H7 (cell line): Measurements from ENCODE around the gene ARHGEF7. TPM values are rescaled to one million over a fixed set of nuclear protein-coding genes. Genes with fewer than 3 reads are reported as not detected.

Experiments
- DNase-seq: peaks from one replicate; pipeline ENCODE4 v3.0.0; 2012
- H3K27me3 ChIP-seq: 2 replicates; pipeline ENCODE4 v1.6.0; 2011; ENCODE audit warnings: mild to moderate bottlenecking, low read length; ENCODE audit not compliant: control insufficient read depth, insufficient read depth
- H3K36me3 ChIP-seq: replicated peaks from 2 replicates; pipeline ENCODE4 v1.5.1; 2011; ENCODE audit warnings: low read length; ENCODE audit not compliant: control insufficient read depth, insufficient read depth
- H3K4me3 ChIP-seq: 2 replicates; pipeline ENCODE4 v1.5.1; 2011; ENCODE audit warnings: low read depth, mild to moderate bottlenecking, control low read depth, low read length, moderate library complexity; ENCODE audit not compliant: insufficient read depth
- total RNA-seq: library from RNA; depleted of rRNA; stranded (reverse); fragments of >200 nt; shearing (Covaris generic); gene quantifications from 2 replicates; pipeline ENCODE4 v1.2.3, GENCODE V29; 2014

The ARHGEF7 gene
- total RNA-seq, 1 experiment from 2014 or later: 20.8 TPM

DNA sequence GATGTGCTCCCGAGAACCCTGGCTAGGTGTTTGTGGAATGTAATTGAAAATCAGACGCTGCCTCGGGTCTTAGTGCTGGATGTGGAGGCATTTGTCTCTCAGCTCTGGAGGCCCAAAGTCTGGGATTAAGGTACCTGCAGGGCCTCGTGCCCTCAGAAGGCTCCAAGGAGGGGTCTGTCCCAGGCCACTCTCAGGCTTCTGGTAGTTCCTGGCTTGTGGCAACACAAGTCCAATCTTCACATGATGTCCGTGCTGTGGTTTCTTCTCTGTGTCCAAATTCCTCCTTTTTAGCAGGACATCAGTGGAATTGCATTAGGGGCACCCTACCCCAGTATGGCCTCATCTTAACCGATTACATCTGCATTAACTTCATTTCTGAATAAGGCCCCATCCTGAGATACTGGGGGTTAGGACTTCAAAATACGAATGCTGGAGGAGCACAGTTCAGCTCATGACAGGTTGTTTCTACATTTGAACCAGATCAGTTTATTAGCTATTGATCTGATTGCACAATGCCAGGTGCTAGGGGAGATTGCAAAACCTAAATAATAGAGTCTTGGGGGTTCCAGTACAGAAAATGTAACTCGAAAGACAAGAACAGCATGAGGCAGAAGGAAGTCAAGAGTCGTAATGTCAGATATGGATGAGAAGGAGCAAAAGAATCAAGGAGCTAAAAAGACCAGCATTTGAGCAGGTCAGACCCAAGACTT, 3.9 kb downstream of the ARHGEF7 start:
- H3K4me3 ChIP-seq: no peak overlapping the region
- peak; percentile 2 for DNase-seq
- H3K27me3 ChIP-seq: peaks cover 26% of the 10 kb centered on the region
- H3K36me3 ChIP-seq: no peaks in the 10 kb centered on the region

- Histone ChIP-seq H3K36me3 (no peaks in the 10 kb centered on the region), H3K4me3 (no peak overlapping the region), H3K27me3 (peaks cover 18% of the 10 kb centered on the region)
- DNase-seq: peak; percentile 0
These were observed 4.9 kb downstream of the ARHGEF7 start for GRCh38 chr13:111119966-111120365.

GRCh38 chr13:111120422-111120821, 5.3 kb downstream of the ARHGEF7 start:
- Histone ChIP-seq H3K27me3 (peaks cover 18% of the 10 kb centered on the region), H3K36me3 (no peaks in the 10 kb centered on the region), H3K4me3 (no peak overlapping the region)
- DNase-seq: no peak

- no peaks in the 10 kb centered on the region for H3K36me3 ChIP-seq
- peaks cover 17% of the 10 kb centered on the region for H3K27me3 ChIP-seq
- H3K4me3 ChIP-seq: no peak overlapping the region
- no peak for DNase-seq
These were observed 5.8 kb downstream of the ARHGEF7 start for GRCh38 chr13:111120913-111121312.

DNA sequence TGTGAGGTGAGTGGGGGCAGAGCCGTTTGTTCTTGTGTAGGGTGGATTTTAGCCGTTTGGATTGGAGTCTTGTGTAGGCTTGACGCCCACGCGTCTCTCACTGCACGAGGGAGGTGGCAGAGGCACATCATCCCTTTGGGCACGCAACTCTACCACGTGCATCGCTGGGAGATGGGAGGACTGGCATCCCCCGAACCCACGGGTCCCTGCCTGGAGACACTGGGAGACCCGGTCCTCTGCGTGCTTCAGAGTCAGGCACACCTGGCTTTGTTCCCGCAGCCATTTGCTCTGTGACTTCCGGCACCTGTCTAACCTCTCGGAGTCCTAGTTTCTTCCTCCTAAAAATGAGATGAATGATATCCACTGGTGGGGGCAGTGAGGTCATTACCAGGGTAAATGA, 6.4 kb downstream of the ARHGEF7 start:
- DNase-seq: no peak
- no peaks in the 10 kb centered on the region for H3K36me3 ChIP-seq
- H3K27me3 ChIP-seq: peaks cover 11% of the 10 kb centered on the region
- no peak overlapping the region for H3K4me3 ChIP-seq

DNA sequence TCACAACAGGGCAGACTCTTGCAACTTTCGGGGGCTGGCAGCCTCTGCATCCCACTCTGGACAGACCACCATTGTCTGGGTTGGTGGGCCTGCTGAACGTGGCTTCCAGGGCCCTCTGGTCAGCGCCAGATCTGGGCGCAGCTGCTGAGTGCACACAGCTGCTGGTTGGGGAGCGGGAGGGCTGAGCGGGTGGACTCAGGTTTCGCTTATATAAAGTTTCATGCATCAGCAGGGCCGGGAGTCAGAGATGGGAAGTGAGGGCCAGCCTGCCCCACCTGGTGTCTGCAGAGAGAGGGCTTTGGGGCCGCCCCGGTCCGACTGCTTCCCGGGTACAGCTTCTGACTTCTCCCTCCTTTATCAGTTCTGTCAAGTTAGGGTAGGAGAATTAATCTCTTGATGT, 6.9 kb downstream of the ARHGEF7 start:
- peak; percentile 58 for DNase-seq
- H3K4me3 ChIP-seq: no peak overlapping the region
- H3K36me3 ChIP-seq: no peaks in the 10 kb centered on the region
- peaks cover 5% of the 10 kb centered on the region for H3K27me3 ChIP-seq

DNA sequence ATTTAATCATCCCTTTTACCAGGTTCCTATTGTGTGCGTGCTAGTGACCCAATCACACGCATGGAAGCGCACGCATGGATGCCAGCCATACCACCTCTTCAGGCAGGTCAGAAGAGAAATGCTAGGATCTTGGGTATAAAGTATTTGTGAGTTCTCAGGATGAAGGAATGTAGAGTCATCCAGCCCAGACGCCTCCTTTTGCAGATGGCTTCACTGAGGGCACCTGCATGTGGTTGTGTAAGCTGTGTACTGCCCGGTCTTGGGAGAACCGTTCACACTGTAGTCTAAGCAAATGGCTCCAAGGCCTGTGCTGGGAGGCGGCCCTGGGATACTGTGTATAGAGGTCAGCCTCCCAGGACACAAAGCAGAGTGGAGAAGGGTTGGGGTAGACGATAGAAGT, 7.5 kb downstream of the ARHGEF7 start:
- Histone ChIP-seq H3K36me3 (no peaks in the 10 kb centered on the region), H3K27me3 (peaks cover 2% of the 10 kb centered on the region; the same call in 1 of the 2 replicates), H3K4me3 (no peak overlapping the region)
- DNase-seq: no peak

GRCh38 chr13:111123221-111123620, 8.1 kb downstream of the ARHGEF7 start:
- no peak overlapping the region for H3K4me3 ChIP-seq
- DNase-seq: peak; percentile 7
- H3K36me3 ChIP-seq: no peaks in the 10 kb centered on the region
- H3K27me3 ChIP-seq: no peaks in the 10 kb centered on the region

DNA sequence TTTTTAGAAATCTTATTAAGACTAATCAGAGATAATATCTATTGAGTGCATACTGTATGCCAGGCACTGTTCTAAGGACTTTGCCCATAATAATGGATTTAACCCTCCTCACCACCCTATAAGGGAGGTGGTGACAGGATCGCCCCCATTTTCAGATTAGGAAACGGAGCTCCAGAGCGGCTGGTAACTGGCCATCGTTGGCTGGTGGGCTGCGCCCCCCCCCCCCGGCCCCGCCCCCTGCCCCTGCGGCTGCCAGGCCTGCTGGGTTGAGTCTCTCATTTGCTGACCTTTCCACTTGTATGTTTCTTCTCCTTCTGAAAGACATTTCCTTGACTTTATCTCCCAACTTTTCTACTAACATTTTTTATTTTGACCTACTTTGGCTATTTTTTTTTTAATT, 8.5 kb downstream of the ARHGEF7 start:
- H3K4me3 ChIP-seq: no peak overlapping the region

DNA sequence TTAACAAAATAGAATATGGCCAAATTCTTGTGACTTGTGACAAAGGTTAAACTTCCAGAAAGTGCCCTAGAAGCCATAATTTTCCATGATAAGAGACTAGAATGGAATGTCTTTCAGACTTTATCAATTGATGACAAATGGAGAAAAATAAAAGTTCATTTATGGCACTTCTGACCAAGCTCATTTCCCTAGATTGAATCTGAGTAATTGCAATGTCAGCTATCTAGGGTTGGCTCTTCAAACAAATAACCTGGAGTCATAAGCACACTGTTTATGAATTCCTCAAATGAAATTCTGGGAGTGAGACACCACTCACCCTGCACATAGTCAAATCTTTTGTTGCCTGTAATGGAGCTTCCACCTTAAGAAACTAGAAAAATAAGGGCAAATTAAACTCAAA, 11.4 kb downstream of the ARHGEF7 start:
- H3K36me3 ChIP-seq: no peaks in the 10 kb centered on the region
- H3K4me3 ChIP-seq: no peak overlapping the region
- peak; percentile 1 for DNase-seq
- no peaks in the 10 kb centered on the region for H3K27me3 ChIP-seq

More for the DNA sequence above, 8.5 kb downstream of the ARHGEF7 start:
- DNase-seq: peak; percentile 77
- Histone ChIP-seq H3K36me3 (no peaks in the 10 kb centered on the region), H3K27me3 (no peaks in the 10 kb centered on the region)

- no peak for DNase-seq
- H3K4me3 ChIP-seq: no peak overlapping the region
- H3K27me3 ChIP-seq: no peaks in the 10 kb centered on the region
- no peaks in the 10 kb centered on the region for H3K36me3 ChIP-seq
These were observed 14.5 kb downstream of the ARHGEF7 start for GRCh38 chr13:111129465-111130115.

- no peaks in the 10 kb centered on the region for H3K36me3 ChIP-seq
- H3K4me3 ChIP-seq: no peak overlapping the region
- no peaks in the 10 kb centered on the region for H3K27me3 ChIP-seq
- DNase-seq: no peak
These were observed 15.0 kb downstream of the ARHGEF7 start for GRCh38 chr13:111130116-111130508.

DNA sequence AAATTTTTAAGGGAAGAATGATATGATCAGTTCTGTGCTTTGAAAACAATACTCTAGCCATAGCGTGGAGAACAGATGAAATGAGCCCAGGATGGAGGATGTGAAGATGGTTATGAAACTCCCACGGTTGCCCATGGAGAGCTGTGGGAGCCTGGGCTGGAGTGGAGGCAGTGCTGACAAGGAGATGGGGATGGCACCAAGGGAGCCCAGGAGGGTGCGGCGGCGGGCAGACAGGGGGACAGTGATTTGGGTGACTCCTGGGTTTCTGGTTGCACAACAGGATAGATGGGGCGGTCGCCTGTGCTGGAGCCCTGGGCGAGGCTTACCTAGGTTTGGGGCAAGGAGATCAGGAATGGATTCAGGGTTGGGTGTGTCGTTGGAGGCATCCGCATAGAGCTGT, 15.9 kb downstream of the ARHGEF7 start:
- DNase-seq: no peak
- H3K27me3 ChIP-seq: no peaks in the 10 kb centered on the region
- no peak overlapping the region for H3K4me3 ChIP-seq
- no peaks in the 10 kb centered on the region for H3K36me3 ChIP-seq

DNA sequence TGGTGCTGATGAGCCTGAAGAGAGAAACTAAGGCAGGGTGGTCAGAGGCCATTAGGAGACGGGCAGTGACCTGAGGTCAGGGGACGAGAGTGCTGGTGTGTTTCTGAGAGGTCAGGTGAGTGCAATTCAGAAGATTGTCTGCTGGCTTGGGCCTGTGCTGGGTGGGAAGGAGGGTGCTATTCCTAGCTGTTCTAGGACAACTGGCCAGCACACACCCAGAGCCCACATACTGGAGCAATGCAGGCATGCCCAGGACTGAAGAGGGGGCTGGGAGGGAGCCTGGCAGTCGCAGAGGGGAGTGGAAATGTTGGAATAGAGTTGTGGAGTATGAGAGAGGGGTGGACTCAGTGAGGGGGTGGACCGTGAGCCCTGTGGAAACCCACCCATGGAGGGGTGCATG, 16.5 kb downstream of the ARHGEF7 start:
- Histone ChIP-seq H3K27me3 (no peaks in the 10 kb centered on the region), H3K36me3 (no peaks in the 10 kb centered on the region), H3K4me3 (no peak overlapping the region)
- no peak for DNase-seq

DNA sequence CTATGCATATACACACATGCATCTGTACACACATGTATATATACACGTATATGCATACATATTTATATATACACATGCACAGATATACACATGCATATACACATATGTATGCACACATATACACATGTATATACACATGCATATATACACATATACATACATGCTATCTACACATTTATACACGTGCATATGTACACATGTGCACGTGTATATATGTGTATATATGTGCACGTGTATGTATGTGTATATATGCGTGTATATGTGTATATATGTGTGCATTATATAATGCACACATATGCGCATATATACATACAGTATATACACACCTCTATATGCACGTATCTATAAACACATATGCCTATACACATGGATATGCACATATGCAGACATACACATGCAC, 17.8 kb downstream of the ARHGEF7 start:
- Histone ChIP-seq H3K27me3 (no peaks in the 10 kb centered on the region), H3K4me3 (no peak overlapping the region), H3K36me3 (no peaks in the 10 kb centered on the region)
- DNase-seq: no peak
